Fibroblast of skin of right biceps (primary cell): ENCODE data around the gene NSRP1.
A peak's percentile ranks its signal among the peaks of the same experiment; 100 is the strongest.
"Not testable (repeated sequence)": the region's sequence is repeated elsewhere in the genome, so short reads cannot be mapped to it uniquely, and the experiment has no call there.

Experiments used
- DNase-seq: peaks from one replicate; pipeline ENCODE4 v3.0.0-alpha.2; 2013

Gene NSRP1

DNA sequence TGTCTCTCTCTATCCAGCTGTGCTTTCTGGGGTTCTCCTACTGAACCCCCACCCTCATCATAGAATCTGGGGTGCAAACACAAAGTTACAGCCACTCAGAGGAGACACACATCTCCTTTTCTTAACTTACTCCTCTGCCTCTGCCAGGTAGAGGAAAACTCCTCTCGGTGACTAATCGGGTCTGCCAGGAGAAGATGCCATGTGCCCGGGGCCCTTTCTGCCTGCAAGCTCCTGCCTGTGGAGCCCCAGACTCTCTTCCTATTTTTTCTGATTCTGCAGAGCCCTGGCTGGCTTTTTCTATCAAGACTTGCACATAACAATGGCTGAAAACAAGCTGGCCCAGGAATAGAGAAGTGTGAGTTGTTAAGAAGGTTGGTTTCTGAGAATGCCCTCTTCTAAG, 108.5 kb downstream of the NSRP1 start:
- no peak for DNase-seq

DNA sequence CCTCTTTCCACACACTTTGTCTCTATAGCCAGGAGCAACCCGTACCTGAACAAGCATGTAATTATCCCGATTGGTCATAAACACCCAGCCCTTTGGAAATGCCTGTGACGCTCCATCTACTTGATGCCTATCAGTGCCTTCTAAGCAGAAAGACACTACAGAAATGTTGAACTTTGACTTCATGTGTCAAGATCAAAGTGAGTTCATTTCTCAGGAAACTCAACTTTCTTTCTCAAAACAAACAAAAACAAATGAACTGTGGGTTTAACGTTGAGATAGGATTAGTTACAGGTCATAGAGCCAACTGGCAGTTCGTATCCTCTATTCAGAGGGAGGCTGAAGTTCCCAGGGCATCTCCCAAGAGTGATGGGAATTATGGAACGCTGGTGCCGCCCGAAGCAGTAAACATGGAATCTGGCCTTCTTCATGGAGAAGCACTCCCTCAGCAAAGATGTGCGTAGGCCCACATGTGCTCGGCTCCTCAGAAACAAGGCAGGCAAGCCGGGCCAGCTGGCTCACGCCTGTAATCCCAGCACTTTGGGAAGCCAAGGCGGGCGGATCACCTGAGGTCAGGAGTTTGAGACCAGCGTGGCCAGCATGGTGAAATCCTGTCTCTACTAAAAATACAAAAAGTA, 109.4 kb downstream of the NSRP1 start:
- no peak for DNase-seq

DNA sequence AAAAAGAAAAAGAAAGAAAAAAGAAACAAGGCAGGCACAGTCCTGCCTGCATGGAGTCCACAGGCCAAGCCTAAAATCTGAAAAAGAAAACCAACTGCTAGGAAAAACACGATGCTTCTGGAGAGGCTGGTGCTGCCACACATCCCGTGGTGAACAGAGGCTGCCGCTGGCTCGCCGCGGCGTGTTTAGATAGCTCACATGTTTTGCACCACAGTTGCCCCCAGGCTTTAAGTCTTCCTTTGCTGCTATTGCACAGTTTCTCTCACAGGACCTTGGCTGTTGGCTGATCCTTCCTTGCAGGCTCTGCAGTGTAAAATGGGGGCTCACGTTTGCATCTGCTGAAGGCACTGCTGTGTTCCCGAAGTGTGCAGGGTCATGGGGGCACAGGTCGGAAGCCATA, 110.3 kb downstream of the NSRP1 start:
- DNase-seq, result no peak

GRCh38 chr17:30228011-30228410, 111.4 kb downstream of the NSRP1 start:
- DNase-seq, result no peak

DNA sequence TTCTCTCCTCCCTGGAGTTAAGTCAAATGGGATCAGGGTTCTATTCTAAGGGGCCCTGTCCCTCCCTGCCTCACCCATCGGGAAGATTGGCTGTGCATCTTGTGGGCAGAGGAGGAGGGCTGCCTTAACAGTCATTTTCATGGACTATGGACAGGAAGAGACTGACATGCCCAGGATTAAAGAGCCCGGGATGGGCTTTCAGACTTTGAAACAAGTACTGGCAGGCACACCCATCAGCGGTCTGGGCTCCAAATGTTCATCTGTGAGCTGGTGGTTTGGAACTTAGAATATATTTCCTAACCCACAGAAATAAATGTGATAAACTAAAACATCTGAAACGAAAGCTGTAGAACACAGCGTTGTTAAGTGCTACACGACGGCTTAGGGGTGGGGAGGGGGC, 112.4 kb downstream of the NSRP1 start:
- no peak for DNase-seq

- DNase-seq, result not testable (repeated sequence)
These were observed 113.4 kb downstream of the NSRP1 start for GRCh38 chr17:30230009-30230408.

DNA sequence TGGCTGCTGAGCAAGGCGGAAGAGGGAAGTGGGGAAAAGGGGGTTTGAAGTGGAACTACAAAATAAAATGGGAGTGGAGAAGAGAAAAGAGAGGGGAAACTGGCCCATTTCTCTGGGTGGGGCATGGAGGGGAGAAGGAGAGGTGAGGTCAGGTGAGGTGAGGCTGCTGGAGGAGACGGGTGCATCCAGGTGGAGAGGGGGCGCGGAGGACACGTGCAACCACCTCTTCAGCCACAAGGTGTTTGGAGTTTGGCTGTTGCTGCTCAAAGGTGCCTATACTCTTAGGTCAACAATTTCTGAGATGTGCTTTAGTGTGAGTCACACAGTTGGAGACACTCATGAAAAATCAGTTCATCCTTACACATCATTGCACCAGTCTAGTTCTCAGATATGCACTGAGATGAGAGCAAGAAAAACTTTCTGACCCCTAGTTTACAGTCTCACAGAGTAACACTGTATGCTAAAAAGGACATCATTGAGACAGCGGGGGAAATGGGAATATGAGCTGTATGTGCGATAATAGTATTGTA, 114.0 kb downstream of the NSRP1 start:
- peak; percentile 16 for DNase-seq

- DNase-seq, result no peak
These were observed 115.6 kb downstream of the NSRP1 start for GRCh38 chr17:30232015-30232823.

DNA sequence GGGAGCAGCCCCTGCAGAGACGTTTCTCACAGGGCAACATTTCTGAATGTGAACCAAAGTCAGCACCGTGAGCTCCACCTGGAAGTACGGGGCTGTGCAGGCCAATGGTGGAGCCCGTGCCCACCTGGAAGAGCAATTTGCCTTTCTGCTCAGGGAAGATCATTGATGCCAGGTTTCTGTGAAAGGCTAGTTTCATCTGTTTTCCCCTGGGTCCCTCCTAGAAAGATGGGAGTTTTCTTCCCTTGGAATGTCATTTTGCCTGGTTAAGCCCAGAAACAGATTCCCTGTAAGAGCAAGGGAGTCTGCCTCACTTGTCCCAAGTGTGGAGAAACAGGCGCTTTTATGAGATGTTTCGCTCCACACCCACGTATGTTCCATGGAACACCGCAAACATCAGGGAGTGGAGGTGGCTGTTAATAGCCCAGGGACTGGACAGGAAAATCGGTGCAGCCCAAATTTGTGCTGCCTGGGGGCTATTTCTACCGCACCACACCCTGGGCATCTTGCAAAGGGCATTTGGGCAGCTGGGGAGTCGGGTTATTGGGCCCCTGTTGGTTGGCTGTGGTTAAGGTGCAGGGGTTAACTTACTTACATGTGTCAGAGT, 116.3 kb downstream of the NSRP1 start:
- no peak for DNase-seq

GRCh38 chr17:30234296-30234695, 117.7 kb downstream of the NSRP1 start:
- no peak for DNase-seq

DNA sequence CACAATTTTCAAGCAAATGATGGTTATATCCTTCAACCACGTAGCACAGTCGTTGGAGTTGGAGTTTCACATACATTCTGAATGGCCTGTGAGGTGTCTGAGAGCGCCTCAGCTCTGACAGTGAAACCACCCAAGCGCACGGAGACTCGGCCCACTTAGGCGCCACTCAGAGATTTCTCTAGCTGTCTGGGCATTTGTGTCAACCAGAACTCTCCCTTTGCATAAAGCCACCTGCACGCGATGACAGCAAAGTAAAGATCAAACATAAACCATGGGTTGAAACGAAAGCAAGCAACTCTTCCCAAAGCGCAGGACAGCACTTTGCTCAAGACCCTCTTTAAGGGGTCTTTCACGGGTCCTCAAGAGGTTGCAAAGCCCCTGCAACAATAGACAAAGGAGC, 118.3 kb downstream of the NSRP1 start:
- no peak for DNase-seq

- no peak for DNase-seq
These were observed 119.0 kb downstream of the NSRP1 start, which contains the start of gene SLC6A4 for GRCh38 chr17:30235386-30236296. Gene SLC6A4 (minus strand): TSS chr17:30235697. CDS start chr17:30221958, 13,739 bp downstream.
